NCI-H187 (cell line): ENCODE data around the gene P3H2.

ENCODE experiments used
- DNase-seq, 2 experiments: peaks; one replicate each; lab custom pipeline; 2025; lab: John Stamatoyannopoulos, UW

The P3H2 gene

GRCh38 chr3:190125436-190126068 lies 4.9 kb upstream of the P3H2 start:
- DNase-seq: no peak

GRCh38 chr3:190124067-190124466 lies 3.4 kb upstream of the P3H2 start:
- DNase-seq: no peak

- no peak for DNase-seq
Observed at GRCh38 chr3:190122198-190122771, 1.6 kb upstream of the P3H2 start.

- DNase-seq: no peak
Observed at GRCh38 chr3:190121383-190121782, 686 bp upstream of the P3H2 start.

GRCh38 chr3:190121061-190121377 lies 322 bp upstream of the P3H2 start:
- DNase-seq: no peak

GRCh38 chr3:190119461-190120268 lies 1.0 kb downstream of the P3H2 start:
- no peak for DNase-seq

- no peak for DNase-seq
Observed at GRCh38 chr3:190118438-190118837, 2.3 kb downstream of the P3H2 start.

GRCh38 chr3:190117981-190118380 lies 2.7 kb downstream of the P3H2 start:
- DNase-seq: no peak

GRCh38 chr3:190116551-190117067 lies 4.1 kb downstream of the P3H2 start:
- DNase-seq: no peak

GRCh38 chr3:190110826-190111225 lies 9.9 kb downstream of the P3H2 start:
- DNase-seq: no peak

GRCh38 chr3:190109441-190109840 lies 11.3 kb downstream of the P3H2 start:
- no peak for DNase-seq

GRCh38 chr3:190108804-190109203 lies 11.9 kb downstream of the P3H2 start:
- DNase-seq: no peak

- DNase-seq: no peak
Observed at GRCh38 chr3:190105876-190106275, 14.8 kb downstream of the P3H2 start.

GRCh38 chr3:190101320-190102011 lies 19.2 kb downstream of the P3H2 start:
- DNase-seq: no peak

GRCh38 chr3:190099099-190099498 lies 21.6 kb downstream of the P3H2 start:
- no peak for DNase-seq

GRCh38 chr3:190097617-190098016 lies 23.1 kb downstream of the P3H2 start:
- no peak for DNase-seq

GRCh38 chr3:190097025-190097424 lies 23.7 kb downstream of the P3H2 start:
- no peak for DNase-seq

GRCh38 chr3:190096345-190096744 lies 24.4 kb downstream of the P3H2 start:
- no peak for DNase-seq

GRCh38 chr3:190094160-190094718 lies 26.5 kb downstream of the P3H2 start:
- DNase-seq: no peak

- no peak for DNase-seq
Observed at GRCh38 chr3:190092250-190092649, 28.4 kb downstream of the P3H2 start.

GRCh38 chr3:190089711-190090110 lies 31.0 kb downstream of the P3H2 start:
- no peak for DNase-seq

- no peak for DNase-seq
Observed at GRCh38 chr3:190088890-190089289, 31.8 kb downstream of the P3H2 start.
